NK-92 treated with Interleukin-12 subunit alpha and Interleukin-12 subunit beta, amount 100 ng/mL, for 24 hours (cell line): Measurements from ENCODE around the gene LHPP.
"Not testable (repeated sequence)": the region's sequence is repeated elsewhere in the genome, so short reads cannot be mapped to it uniquely, and the experiment has no call there.

ENCODE experiments used
- DNase-seq: peaks from one replicate; lab custom pipeline; 2025; lab: John Stamatoyannopoulos, UW

Gene LHPP, protein sequence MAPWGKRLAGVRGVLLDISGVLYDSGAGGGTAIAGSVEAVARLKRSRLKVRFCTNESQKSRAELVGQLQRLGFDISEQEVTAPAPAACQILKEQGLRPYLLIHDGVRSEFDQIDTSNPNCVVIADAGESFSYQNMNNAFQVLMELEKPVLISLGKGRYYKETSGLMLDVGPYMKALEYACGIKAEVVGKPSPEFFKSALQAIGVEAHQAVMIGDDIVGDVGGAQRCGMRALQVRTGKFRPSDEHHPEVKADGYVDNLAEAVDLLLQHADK

DNA sequence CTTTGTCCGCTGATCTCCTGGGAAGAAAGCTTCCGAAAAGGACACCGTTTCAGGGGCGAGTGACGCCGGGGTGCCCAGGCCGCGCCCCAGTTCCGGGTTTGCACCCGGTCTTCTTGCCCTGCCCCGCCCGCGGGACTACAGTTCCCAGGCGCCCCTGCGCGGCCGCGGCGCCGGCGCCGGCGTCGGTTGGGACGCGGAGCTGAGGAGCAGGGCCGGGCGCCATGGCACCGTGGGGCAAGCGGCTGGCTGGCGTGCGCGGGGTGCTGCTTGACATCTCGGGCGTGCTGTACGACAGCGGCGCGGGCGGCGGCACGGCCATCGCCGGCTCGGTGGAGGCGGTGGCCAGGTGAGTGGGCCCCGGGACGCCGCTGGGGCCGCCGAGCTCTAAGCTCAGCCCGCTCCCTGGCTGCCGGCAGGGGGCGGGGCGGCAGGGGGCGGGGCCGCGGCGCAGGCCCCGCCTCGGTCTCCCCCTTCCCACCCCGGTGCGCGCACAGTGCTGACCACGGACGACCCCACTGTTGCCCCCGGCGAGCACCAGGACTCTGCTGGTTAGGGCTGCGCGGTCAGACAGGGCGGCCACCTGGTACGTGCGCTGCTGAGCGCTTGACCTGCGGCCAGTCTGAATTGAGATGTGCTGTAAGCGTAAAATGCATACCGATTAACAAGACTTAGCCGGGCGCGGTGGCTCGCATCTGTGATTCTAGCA is at the start of gene LHPP:
LHPP (plus strand) TSS at position 182 of the 706 bp plus-strand sequence; CDS start at position 222, 40 bp downstream.
- peak; percentile 71 for DNase-seq

DNA sequence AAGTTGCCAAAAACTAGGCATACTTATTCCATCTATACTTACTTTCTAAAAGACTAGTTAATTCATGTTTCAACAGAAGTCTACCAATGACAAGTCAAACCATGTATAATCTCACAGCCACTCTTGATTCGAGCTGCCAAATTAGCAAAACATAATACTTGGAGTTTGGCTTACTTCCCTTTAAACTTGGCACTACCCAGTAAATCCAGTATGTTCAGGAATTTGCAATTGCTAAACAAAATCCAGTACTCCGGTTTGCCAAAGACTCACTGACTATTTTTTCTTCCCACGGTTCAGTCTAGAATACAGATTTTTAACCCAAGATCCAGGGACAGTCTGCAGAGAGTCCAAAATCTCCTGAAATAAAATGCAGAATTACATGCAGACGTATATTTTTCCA is 47.5 kb upstream of the LHPP start:
- DNase-seq, result no peak

DNA sequence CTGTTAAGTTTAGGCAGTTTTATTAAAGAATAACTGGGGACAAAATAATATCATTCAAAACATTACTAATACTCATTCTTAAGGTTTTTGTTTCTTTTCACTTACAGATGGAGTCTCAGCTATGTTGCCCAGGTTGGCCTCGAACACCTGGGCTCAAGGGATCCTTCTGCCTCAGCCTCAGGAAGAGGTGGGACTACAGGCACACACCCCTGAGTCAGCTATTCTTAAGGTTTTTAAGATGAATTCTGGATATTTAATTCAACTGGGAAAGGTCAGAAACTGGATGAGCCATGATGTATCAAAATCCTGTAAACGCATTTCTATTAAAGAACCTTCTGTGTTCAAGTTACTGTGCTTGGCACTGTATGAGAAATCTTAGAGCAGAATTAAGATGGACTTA is 46.4 kb upstream of the LHPP start:
- DNase-seq, result no peak

- DNase-seq, result no peak
Observed at GRCh38 chr10:124416733-124417132, 44.9 kb upstream of the LHPP start.

- DNase-seq, result no peak
Observed at GRCh38 chr10:124417895-124418725, 43.5 kb upstream of the LHPP start.

GRCh38 chr10:124418726-124419501 is 42.7 kb upstream of the LHPP start, which contains the start of gene OAT:
Gene OAT (minus strand): TSS chr10:124418923. CDS start chr10:124412171, 6,752 bp downstream.
- DNase-seq, result no peak

DNA sequence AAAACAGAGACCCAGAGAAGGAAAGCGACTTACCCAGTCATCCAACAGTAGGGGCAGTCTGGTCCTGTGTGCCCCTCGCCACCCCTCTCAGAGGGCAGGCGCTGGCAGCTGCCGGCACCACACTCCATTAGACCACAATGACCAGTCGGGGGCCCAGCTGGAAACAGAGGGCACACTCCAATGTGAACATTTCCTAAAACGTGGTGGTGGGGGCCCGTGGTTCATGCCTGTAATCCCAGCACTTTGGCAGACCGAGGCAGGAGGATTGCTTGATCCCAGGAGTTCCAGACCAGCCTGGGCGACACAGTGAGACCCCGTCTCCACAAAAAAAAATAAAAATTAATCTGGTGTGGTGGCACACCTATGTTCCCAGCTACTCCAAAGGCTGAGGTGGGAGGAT is 42.0 kb upstream of the LHPP start:
- no peak for DNase-seq

- DNase-seq, result no peak
Observed at GRCh38 chr10:124420254-124420653, 41.4 kb upstream of the LHPP start.

GRCh38 chr10:124422742-124423141 is 38.9 kb upstream of the LHPP start:
- DNase-seq, result no peak

GRCh38 chr10:124423813-124424212 is 37.8 kb upstream of the LHPP start:
- DNase-seq, result no peak

DNA sequence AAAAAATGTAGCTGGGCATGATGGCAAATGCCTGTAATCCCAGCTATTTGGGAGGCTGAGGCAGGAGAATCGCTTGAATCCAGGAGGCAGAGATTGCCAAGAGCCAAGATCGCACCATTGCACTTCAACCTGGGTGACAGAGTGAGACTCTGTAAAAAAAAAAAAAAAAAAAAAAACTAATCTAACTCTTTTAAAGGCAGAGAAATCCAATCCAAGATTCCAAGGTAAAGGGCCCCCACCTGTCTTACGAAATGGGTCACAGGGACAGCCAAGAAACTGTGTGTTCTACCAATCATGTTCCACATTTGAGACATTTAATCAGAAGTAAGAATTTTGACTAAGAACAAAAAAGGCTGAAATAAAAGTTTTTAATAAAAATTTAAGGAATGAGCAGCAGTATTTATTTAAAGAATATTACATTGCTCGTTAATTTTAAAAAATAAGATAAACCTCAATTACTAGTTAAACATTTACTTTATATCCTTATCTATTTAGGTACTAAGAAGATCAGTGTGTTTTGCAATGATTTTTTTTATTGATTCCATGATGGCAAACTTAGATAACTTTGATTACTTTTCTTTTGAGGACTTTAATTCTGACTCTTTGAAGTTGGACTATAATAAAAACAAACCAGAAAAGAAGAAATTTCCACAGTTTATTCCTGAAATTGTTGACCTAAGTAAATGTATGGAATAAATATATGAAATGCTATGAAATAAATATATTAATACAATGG is 36.2 kb upstream of the LHPP start:
- DNase-seq, result no peak

DNA sequence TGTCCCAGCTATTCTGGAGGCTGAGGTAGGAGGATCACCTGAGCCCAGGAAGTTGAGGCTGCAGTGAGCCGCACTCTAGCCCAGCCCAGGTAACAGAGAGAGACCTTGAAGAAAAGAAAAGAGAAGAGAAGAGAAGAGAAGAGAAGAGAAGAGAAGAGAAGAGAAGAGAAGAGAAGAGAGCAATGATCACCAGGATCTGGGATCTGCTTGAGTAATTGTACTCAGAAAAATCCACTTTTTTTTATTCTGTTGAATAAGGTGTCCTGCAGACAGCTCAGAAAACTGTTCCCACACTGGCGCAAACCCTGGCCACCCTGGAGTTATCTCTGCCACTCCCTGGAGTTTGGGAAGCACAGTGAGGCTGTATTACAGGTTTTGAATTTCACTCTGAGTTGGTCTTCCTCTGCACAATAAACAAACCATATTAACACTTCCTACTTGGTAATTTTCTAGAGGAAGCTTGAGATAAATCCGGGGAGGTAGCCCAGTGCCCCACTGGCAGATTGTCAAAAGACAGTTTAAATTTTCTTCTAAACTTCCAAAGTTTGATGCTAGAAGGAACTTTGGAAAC is 33.3 kb upstream of the LHPP start:
- no peak for DNase-seq

DNA sequence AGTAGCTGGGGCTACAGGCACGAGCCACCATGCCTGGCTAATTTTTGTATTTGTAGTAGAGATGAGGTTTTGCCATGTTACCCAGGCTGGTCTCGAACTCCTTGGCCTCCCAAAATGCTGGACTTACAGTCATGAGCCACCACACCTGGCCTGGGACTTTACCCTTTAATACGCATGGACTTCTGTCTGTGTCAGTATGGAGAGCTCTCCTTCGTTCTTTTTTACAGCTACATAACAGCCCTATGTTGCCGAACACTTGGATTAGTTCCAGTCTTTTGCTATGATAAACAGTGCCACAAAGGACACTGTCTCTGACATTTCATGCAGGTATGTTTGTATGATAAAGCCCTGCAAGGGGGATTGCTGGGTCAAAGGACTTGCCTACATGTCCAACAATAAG is 32.0 kb upstream of the LHPP start:
- no peak for DNase-seq

GRCh38 chr10:124430077-124430476 is 31.5 kb upstream of the LHPP start:
- DNase-seq, result no peak

GRCh38 chr10:124433461-124433860 is 28.2 kb upstream of the LHPP start:
- no peak for DNase-seq

GRCh38 chr10:124435683-124436082 is 25.9 kb upstream of the LHPP start:
- DNase-seq, result not testable (repeated sequence)

DNA sequence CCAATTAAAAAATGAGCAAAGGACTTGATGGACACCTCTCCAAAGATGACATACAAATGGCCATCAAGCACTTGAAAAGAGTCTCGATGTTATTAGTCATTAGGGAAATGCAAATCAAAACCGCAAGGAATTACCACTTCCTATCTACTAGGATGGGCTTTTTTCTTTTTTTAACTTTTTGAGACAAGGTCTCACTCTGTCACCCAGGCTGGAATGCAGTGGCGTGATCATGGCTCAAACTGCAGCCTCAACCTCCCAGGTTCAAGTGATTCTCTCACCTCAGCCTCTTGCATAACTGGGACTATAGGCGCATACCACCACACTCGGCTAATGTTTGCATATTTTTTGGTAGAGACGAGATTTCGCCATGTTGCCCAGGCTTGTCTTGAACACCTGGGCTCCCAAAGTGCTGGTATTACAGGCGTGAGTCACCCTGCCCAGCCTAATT is 25.4 kb upstream of the LHPP start:
- no peak for DNase-seq

DNA sequence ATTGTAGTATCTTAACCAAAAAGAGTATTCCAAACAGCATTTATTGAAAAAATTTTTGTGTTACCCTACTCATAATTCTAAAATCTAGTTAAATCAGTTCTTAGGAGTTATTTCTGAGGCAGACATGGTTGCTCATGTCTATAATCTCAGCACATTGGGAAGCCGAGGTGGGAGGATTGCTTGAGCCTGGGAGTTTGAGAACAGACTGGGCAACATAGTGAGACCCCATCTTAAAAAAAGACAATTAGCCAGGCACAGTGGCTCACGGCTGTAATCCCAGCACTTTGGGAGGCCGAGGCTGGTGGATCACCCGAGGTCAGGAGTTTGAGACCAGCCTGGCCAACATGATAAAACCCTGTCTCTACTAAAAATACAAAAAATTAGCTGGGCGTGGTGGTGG is 19.9 kb upstream of the LHPP start:
- DNase-seq, result not testable (repeated sequence)

- DNase-seq, result no peak
Observed at GRCh38 chr10:124446830-124447750, 14.5 kb upstream of the LHPP start.
